Psoas muscle (tissue), 8 donors: Measurements from ENCODE around the gene CAMTA1. TPM values are rescaled to one million over a fixed set of nuclear protein-coding genes. Genes with fewer than 3 reads are reported as not detected.

Experiments
- ATAC-seq, 4 donors: fragments of 200-7000 bp; cut with Tn5 transposase; one replicate each; pipeline ENCODE4 v1.9.1; 2020; ENCODE audit warnings: moderate library complexity in 3 of 4, mild to moderate bottlenecking in 2 of 4
- DNase-seq, 2 donors: peaks; one replicate each; pipeline ENCODE4 v3.0.0-alpha.2; 2020
- H3K27ac ChIP-seq: fragments of 200-600 bp; one replicate; pipeline ENCODE4 v1.8.0; 2022
- H3K27me3 ChIP-seq, 3 donors: fragments of 200-600 bp in 1 of 3; one replicate each; pipeline versions ENCODE4 v1.6.1 to v1.8.0; 2013 to 2022; ENCODE audit warnings: low read length in 2 of 3, mild to moderate bottlenecking in 2 of 3, moderate library complexity in 1 of 3; ENCODE audit not compliant: insufficient read depth in 3 of 3
- H3K36me3 ChIP-seq, 2 donors: fragments of 200-600 bp in 1 of 2; one replicate each; pipeline versions ENCODE4 v1.6.1 to v1.8.0; 2013 to 2022; ENCODE audit warnings: low read depth in 1 of 2, mild to moderate bottlenecking in 1 of 2, moderate library complexity in 1 of 2; ENCODE audit not compliant: insufficient read depth in 1 of 2
- H3K4me1 ChIP-seq: fragments of 200-600 bp; one replicate; pipeline ENCODE4 v1.8.0; 2022
- H3K4me3 ChIP-seq: fragments of 200-600 bp; one replicate; pipeline ENCODE4 v1.8.0; 2022; ENCODE audit warnings: mild to moderate bottlenecking
- H3K9me3 ChIP-seq: fragments of 200-600 bp; one replicate; pipeline ENCODE4 v1.8.0; 2022
- CTCF ChIP-seq: fragments of 200-600 bp; IDR thresholded peaks from one replicate; pipeline ENCODE4 v1.8.0; 2022; ENCODE audit warnings: antibody characterized with exemption
- WGBS, 3 donors: extraction: QIAGEN DNeasy Blood & Tissue Kit; methylation state at CpG; one replicate each; pipeline versions ENCODE4 v1.1.6 to v1.1.7; 2013; 5-methylcytosine and 5-hydroxymethylcytosine counted together
- intact Hi-C, 2 donors: fragments of 100-400 bp; cut with DNase I; formaldehyde crosslinking; loops; one replicate each; pipeline versions ENCODE4 v1.11.0 to v1.14.2; 2022
- polyA plus RNA-seq, 3 donors: library from polyadenylated mRNA; stranded (reverse); fragments of 200-250 nt; gene quantifications; one replicate each; pipeline ENCODE4 v1.2.3, GENCODE V29; 2013
- total RNA-seq, 4 donors: library from RNA; stranded (reverse); fragmentation: NEBNext Ultra II Directional in 2 of 4; extraction: Animal tissue kit (Norgen Biotek cat#: 25700) in 2 of 4; gene quantifications; one replicate each; pipeline versions ENCODE4 v1.2.1 to v1.2.4, GENCODE V29; 2021 to 2023
- donor health status: healthy with polysubstance abuse.
- donor health status: DM: no; HTN: no; CAD: no; lungs with moderate emphysema.
- donor health status: Bipolar disorder and iron deficiency.
- donor health status: healthy.
- donor health status: DM: yes; HTN: yes; CAD: no.
- donor health status: DM: no; HTN: no; CAD: no.
- donor health status: DM: no; HTN: no; CAD: no.
- donor health status: DM: yes; HTN: yes; CAD: no.

Gene CAMTA1
- total and polyA plus RNA-seq, 7 donors = 64.6 to 206 (median 76.5) TPM

- no peaks in the 10 kb centered on the region for H3K9me3 ChIP-seq
- 84 to 90% (median 86%) methylated on average over 15 of the region's 15 CpGs for WGBS, 3 donors
- H3K4me1 ChIP-seq = no peaks in the 10 kb centered on the region
- no peak for DNase-seq
- intact Hi-C loops = no loop called here
- H3K27me3 ChIP-seq = no peaks in the 10 kb centered on the region
- ATAC-seq = no peak
- no peak for TF ChIP-seq CTCF
- H3K36me3 ChIP-seq = no peaks in the 10 kb centered on the region
- H3K27ac ChIP-seq = no peak overlapping the region
- no peak overlapping the region for H3K4me3 ChIP-seq
Measured at GRCh38 chr1:7232441-7233236, 447.4 kb downstream of the CAMTA1 start.

GRCh38 chr1:7233237-7233540 is 447.9 kb downstream of the CAMTA1 start:
- Histone ChIP-seq H3K4me3 (no peak overlapping the region), H3K9me3 (no peaks in the 10 kb centered on the region), H3K27ac (no peak overlapping the region), H3K36me3 (no peaks in the 10 kb centered on the region), H3K4me1 (no peaks in the 10 kb centered on the region), H3K27me3 (no peaks in the 10 kb centered on the region)
- no peak for DNase-seq
- WGBS, 3 donors = 91 to 94% (median 91%) methylated on average over 6 of the region's 6 CpGs
- no peak for TF ChIP-seq CTCF
- no peak for ATAC-seq
- intact Hi-C loops = no loop called here

- no peak overlapping the region for H3K27ac ChIP-seq
- intact Hi-C loops = no loop called here
- TF ChIP-seq CTCF = no peak
- ATAC-seq = no peak
- H3K4me1 ChIP-seq = no peaks in the 10 kb centered on the region
- H3K9me3 ChIP-seq = no peaks in the 10 kb centered on the region
- H3K27me3 ChIP-seq = no peaks in the 10 kb centered on the region
- WGBS, 3 donors = 87 to 90% (median 90%) methylated on average over 28 of the region's 28 CpGs
- no peak overlapping the region for H3K4me3 ChIP-seq
- H3K36me3 ChIP-seq = no peaks in the 10 kb centered on the region
- no peak for DNase-seq
Measured at GRCh38 chr1:7233646-7234470, 448.6 kb downstream of the CAMTA1 start.

- Histone ChIP-seq H3K27me3 (no peaks in the 10 kb centered on the region), H3K9me3 (no peaks in the 10 kb centered on the region), H3K36me3 (no peaks in the 10 kb centered on the region), H3K4me1 (no peaks in the 10 kb centered on the region), H3K27ac (no peak overlapping the region), H3K4me3 (no peak overlapping the region)
- no peak for TF ChIP-seq CTCF
- no peak for DNase-seq
- ATAC-seq = no peak
- intact Hi-C loops = no loop called here
- 83 to 90% (median 87%) methylated on average over 9 of the region's 9 CpGs for WGBS, 3 donors
Measured at GRCh38 chr1:7234471-7234755, 449.2 kb downstream of the CAMTA1 start.
